Measurements from ENCODE around the gene CUL7. TPM values are rescaled to one million over a fixed set of nuclear protein-coding genes. Genes with fewer than 3 reads are reported as not detected.

CUL7 gene
- total RNA-seq, 1 experiment from 2014 or later = 23.5 TPM

- H3K14ac ChIP-seq (ENCODE audit: insufficient read depth, low read length) = peak overlapping the region; percentile 94; the same call in 1 of the 2 replicates
- H3K56ac ChIP-seq (ENCODE audit: insufficient read length, low read depth, low read length) = no peak overlapping the region
- H4K8ac ChIP-seq (replicated peaks; ENCODE audit: insufficient read length, low read depth, low read length) = no peak overlapping the region
- peak overlapping the region; percentile 85 to 90 for H3K4me3 Mint-ChIP-seq
- no peak overlapping the region for H2BK20ac ChIP-seq (ENCODE audit: low read depth, low read length, poor library complexity, severe bottlenecking)
- no peak overlapping the region for H2AK5ac ChIP-seq (ENCODE audit: insufficient read length, low read length)
- no peak for TF ChIP-seq CTCF (conservative IDR thresholded peaks at IDR 0.05)
- H3K18ac ChIP-seq (ENCODE audit: insufficient read length, low read depth, low read length) = no peak overlapping the region
- H4K91ac ChIP-seq (ENCODE audit: insufficient read length, low read depth, low read length) = no peak overlapping the region
- no peaks in the 10 kb centered on the region for H4K20me1 ChIP-seq (ENCODE audit: control insufficient read depth, insufficient read depth, insufficient read length)
- H3K23ac ChIP-seq (ENCODE audit: insufficient read length, low read depth, low read length) = no peak overlapping the region
- no peak overlapping the region for H3T11ph ChIP-seq (ENCODE audit: low read length)
- H4K5ac ChIP-seq (ENCODE audit: insufficient read length, low read depth, low read length) = no peak overlapping the region
- no peak overlapping the region for H2BK15ac ChIP-seq (ENCODE audit: low read depth, low read length)
- no peak overlapping the region for H2BK12ac ChIP-seq (ENCODE audit: insufficient read length, low read depth, low read length)
- H3K4ac ChIP-seq (ENCODE audit: low read depth, low read length) = no peak overlapping the region
- no peak overlapping the region for H2AFZ ChIP-seq (ENCODE audit: low read length)
- H2BK120ac ChIP-seq (ENCODE audit: low read depth, low read length, poor library complexity, severe bottlenecking) = no peak overlapping the region
- H3K27ac Mint-ChIP-seq = 0 out of 7 replicates have a peak overlapping the region, but pooled peaks of 1 of the 3 experiments have one; percentile 85
- H3K4me2 ChIP-seq (ENCODE audit: insufficient read depth, insufficient read length, low read length) = peak overlapping the region; percentile 72
- no peak overlapping the region for H3K27ac ChIP-seq (ENCODE audit: insufficient read length, low read depth, low read length)
- no peaks in the 10 kb centered on the region for H3K27me3 ChIP-seq (ENCODE audit: insufficient read depth, low read length)
- peak overlapping the region; percentile 76 for H3K9ac ChIP-seq (ENCODE audit: extremely low read depth, insufficient read length, low read length)
- peaks cover 20% of the 10 kb centered on the region; the same call in 1 of the 2 replicates for H3K79me2 ChIP-seq (ENCODE audit: insufficient read depth, low read length)
- no peaks in the 10 kb centered on the region for H3K27me3 Mint-ChIP-seq (ENCODE audit: low read depth)
- DNase-seq = no peak
- no peaks in the 10 kb centered on the region for H3K9me3 ChIP-seq (ENCODE audit: control insufficient read depth, low read depth, low read length)
- WGBS (ENCODE audit: extremely low coverage, insufficient read length, low lambda C conversion rate) = no CpG with 5 or more reads among the region's 8 CpGs
- peaks cover 27 to 42% of the 10 kb centered on the region in 2 experiments for H3K4me1 Mint-ChIP-seq
- no peaks in the 10 kb centered on the region for H3K9me3 Mint-ChIP-seq
- peaks cover 10% of the 10 kb centered on the region for H3K23me2 ChIP-seq (ENCODE audit: insufficient read length, low read depth, low read length, poor library complexity, severe bottlenecking)
- no peak overlapping the region for H2BK5ac ChIP-seq (ENCODE audit: insufficient read length, low read length)
- H3K36me3 Mint-ChIP-seq (ENCODE audit: insufficient read depth in 1 of 3, low read depth in 3 of 3) = peaks cover 9 to 24% (median 18%) of the 10 kb centered on the region in 3 experiments
- peaks cover 11% of the 10 kb centered on the region for H3K79me1 ChIP-seq (ENCODE audit: insufficient read depth, low read depth, low read length, poor library complexity, severe bottlenecking)
- peaks cover 13% of the 10 kb centered on the region for H3K4me1 ChIP-seq (ENCODE audit: insufficient read depth, low read length)
Measured at GRCh38 chr6:43077333-43077809, 23.7 kb upstream of the CUL7 start.

All from H9 (cell line).